ENCODE data around the gene USP20.

DNA sequence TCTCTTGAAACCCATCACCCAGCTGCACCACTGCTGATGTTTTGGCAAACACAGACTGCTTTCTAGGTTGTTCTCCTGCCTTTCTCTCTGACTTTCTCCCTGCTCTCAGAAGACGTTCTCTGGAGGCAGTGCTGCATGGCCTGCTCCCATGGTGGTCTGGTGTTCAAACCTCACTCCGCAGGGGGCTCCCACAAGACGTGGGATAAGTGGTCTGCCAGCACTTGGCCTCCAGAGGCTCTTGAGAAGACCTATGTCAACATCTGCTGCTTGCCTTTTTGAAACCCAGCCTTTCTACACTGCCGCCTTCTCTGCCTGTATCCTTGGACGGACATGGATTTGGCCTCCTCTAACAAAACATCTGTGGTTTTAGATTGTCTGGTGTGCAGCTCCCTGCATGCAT lies 16.6 kb downstream of the USP20 start:
- TF ChIP-seq, protein P1, sequence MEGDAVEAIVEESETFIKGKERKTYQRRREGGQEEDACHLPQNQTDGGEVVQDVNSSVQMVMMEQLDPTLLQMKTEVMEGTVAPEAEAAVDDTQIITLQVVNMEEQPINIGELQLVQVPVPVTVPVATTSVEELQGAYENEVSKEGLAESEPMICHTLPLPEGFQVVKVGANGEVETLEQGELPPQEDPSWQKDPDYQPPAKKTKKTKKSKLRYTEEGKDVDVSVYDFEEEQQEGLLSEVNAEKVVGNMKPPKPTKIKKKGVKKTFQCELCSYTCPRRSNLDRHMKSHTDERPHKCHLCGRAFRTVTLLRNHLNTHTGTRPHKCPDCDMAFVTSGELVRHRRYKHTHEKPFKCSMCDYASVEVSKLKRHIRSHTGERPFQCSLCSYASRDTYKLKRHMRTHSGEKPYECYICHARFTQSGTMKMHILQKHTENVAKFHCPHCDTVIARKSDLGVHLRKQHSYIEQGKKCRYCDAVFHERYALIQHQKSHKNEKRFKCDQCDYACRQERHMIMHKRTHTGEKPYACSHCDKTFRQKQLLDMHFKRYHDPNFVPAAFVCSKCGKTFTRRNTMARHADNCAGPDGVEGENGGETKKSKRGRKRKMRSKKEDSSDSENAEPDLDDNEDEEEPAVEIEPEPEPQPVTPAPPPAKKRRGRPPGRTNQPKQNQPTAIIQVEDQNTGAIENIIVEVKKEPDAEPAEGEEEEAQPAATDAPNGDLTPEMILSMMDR (IDR thresholded peaks at IDR 0.05): no peak
- TF ChIP-seq POLR2AphosphoS5 (IDR thresholded peaks at IDR 0.05; ENCODE audit: low read depth, low read length): no peak
- TF ChIP-seq TCF7L2 (IDR thresholded peaks at IDR 0.05; ENCODE audit: low read depth, low read length): no peak
